ENCODE measurements around the gene C17orf113.

Gene C17orf113

GRCh38 chr17:42051013-42051400, 606 bp upstream of the C17orf113 start:
- no peak for TF ChIP-seq CTCF (IDR thresholded peaks at IDR 0.05)
- no peak for TF ChIP-seq ZFX (IDR thresholded peaks at IDR 0.05; ENCODE audit: borderline replicate concordance)
- H3K27ac ChIP-seq = no peak overlapping the region

- no peak overlapping the region; the same call in 1 of the 2 replicates for H3K27ac ChIP-seq
These were observed 488 bp downstream of the C17orf113 start for GRCh38 chr17:42049834-42050392.

GRCh38 chr17:42047343-42047742, 3.1 kb downstream of the C17orf113 start:
- H3K27ac ChIP-seq = no peak overlapping the region
- TF ChIP-seq ZFX (IDR thresholded peaks at IDR 0.05; ENCODE audit: borderline replicate concordance) = no peak
- no peak for TF ChIP-seq CTCF (IDR thresholded peaks at IDR 0.05)

More at GRCh38 chr17:42049834-42050392, 488 bp downstream of the C17orf113 start:
- TF ChIP-seq CTCF (IDR thresholded peaks at IDR 0.05) (no peak), ZFX (IDR thresholded peaks at IDR 0.05; ENCODE audit: borderline replicate concordance) (no peak)

- H3K27ac ChIP-seq = no peak overlapping the region
- TF ChIP-seq ZFX (IDR thresholded peaks at IDR 0.05; ENCODE audit: borderline replicate concordance) (no peak), CTCF (IDR thresholded peaks at IDR 0.05) (no peak)
These were observed 4.7 kb downstream of the C17orf113 start for GRCh38 chr17:42045719-42046118.

GRCh38 chr17:42042598-42043319, 7.6 kb downstream of the C17orf113 start:
- TF ChIP-seq CTCF (IDR thresholded peaks at IDR 0.05) (no peak), ZFX (IDR thresholded peaks at IDR 0.05; ENCODE audit: borderline replicate concordance) (no peak)
- H3K27ac ChIP-seq = no peak overlapping the region

GRCh38 chr17:42041619-42042018, 8.8 kb downstream of the C17orf113 start:
- TF ChIP-seq ZFX (IDR thresholded peaks at IDR 0.05; ENCODE audit: borderline replicate concordance) = no peak
- no peak for TF ChIP-seq CTCF (IDR thresholded peaks at IDR 0.05)

GRCh38 chr17:42040818-42041217, 9.6 kb downstream of the C17orf113 start:
- TF ChIP-seq CTCF (IDR thresholded peaks at IDR 0.05) (no peak), ZFX (IDR thresholded peaks at IDR 0.05; ENCODE audit: borderline replicate concordance) (no peak)
- no peak overlapping the region for H3K27ac ChIP-seq

More at GRCh38 chr17:42041619-42042018, 8.8 kb downstream of the C17orf113 start:
- no peak overlapping the region for H3K27ac ChIP-seq

Data from 22Rv1 (cell line).